Panc1 (cell line): ENCODE measurements around the gene NDRG3. TPM values are rescaled to one million over a fixed set of nuclear protein-coding genes. Genes with fewer than 3 reads are reported as not detected.

Experiments used
- ATAC-seq: fragments of 200-7000 bp; cut with Tn5 transposase; 2 replicates; pipeline ENCODE4 v1.9.1; 2020; ENCODE audit warnings: mild to moderate bottlenecking, moderate library complexity
- BruUV-seq: library from RNA; stranded (reverse); fragments of 400-500 nt; replicated peaks from 2 replicates; lab custom pipeline; 2021; lab: Mats Ljungman, UMichigan
- CTCF ChIA-PET: fragments of 300-600 bp; sonication (Branson Sonifier 250); formaldehyde crosslinking; loops from one replicate; lab custom pipeline; 2022; ENCODE audit warnings: antibody characterized with exemption; lab: Charles Lee
- POLR2A ChIA-PET: fragments of 300-600 bp; sonication (Branson Sonifier 250); formaldehyde crosslinking; loops from one replicate; lab custom pipeline; 2022; ENCODE audit warnings: antibody characterized with exemption; lab: Charles Lee
- DNase-seq: peaks from one replicate; pipeline ENCODE4 v3.0.0-alpha.2; 2010; ENCODE audit warnings: low read depth, low spot score
- H3K27ac ChIP-seq: 2 replicates; pipeline ENCODE4 v1.5.1; 2011; ENCODE audit warnings: mild to moderate bottlenecking, low read length, inconsistent platforms
- H3K27me3 ChIP-seq: fragments of 200-500 bp; sonication (Bioruptor generic); 2 replicates; pipeline ENCODE4 v1.6.0; 2014; ENCODE audit warnings: low read length, inconsistent platforms; ENCODE audit not compliant: control insufficient read depth, insufficient read depth
- H3K36me3 ChIP-seq: fragments of 200-500 bp; sonication (Bioruptor generic); 2 replicates; pipeline ENCODE4 v1.5.1; 2014; ENCODE audit warnings: inconsistent platforms, mild to moderate bottlenecking, low read length, moderate library complexity; ENCODE audit not compliant: control insufficient read depth, insufficient read depth
- H3K4me1 ChIP-seq: 2 replicates; pipeline ENCODE4 v1.5.1; 2011; ENCODE audit warnings: inconsistent platforms, mild to moderate bottlenecking, low read length, moderate library complexity; ENCODE audit not compliant: control insufficient read depth, insufficient read depth
- H3K4me3 ChIP-seq, 2 experiments: 2 replicates each; pipeline ENCODE4 v1.5.1; 2011 to 2012; ENCODE audit warnings: low read depth in 2 of 2, low read length in 2 of 2, mild to moderate bottlenecking in 2 of 2, inconsistent platforms in 1 of 2, moderate library complexity in 1 of 2
- H3K9me3 ChIP-seq: fragments of 200-500 bp; sonication (Bioruptor generic); 2 replicates; pipeline ENCODE4 v1.5.1; 2014; ENCODE audit warnings: low read depth, mild to moderate bottlenecking, inconsistent platforms, low read length, moderate library complexity; ENCODE audit not compliant: control insufficient read depth, insufficient read depth
- CTCF ChIP-seq: fragments of 450-650 bp; IDR thresholded peaks from 2 replicates; pipeline ENCODE4 v1.5.1; 2017; ENCODE audit warnings: mild to moderate bottlenecking
- POLR2AphosphoS5 ChIP-seq: IDR thresholded peaks from 2 replicates; pipeline ENCODE4 v1.6.1; 2012; ENCODE audit warnings: mild to moderate bottlenecking, low read depth, low read length, moderate library complexity
- REST ChIP-seq, 2 experiments: IDR thresholded peaks; 2 replicates each; pipeline ENCODE4 v1.6.1; 2011 to 2012; ENCODE audit warnings: low read depth in 2 of 2, control low read depth in 1 of 2, low read length in 1 of 2, mild to moderate bottlenecking in 1 of 2, moderate library complexity in 1 of 2; ENCODE audit not compliant: insufficient read depth in 1 of 2
- SIN3A ChIP-seq: IDR thresholded peaks from 2 replicates; pipeline ENCODE4 v1.6.1; 2012; ENCODE audit warnings: low read depth, mild to moderate bottlenecking, low read length, moderate library complexity, borderline replicate concordance; ENCODE audit not compliant: insufficient read depth
- TCF7L2 ChIP-seq: IDR thresholded peaks from 2 replicates; pipeline ENCODE4 v1.6.1; 2011; ENCODE audit warnings: mild to moderate bottlenecking, low read depth, low read length, inconsistent platforms
- in situ Hi-C: cut with HindIII; loops from 2 replicates; pipeline ENCODE4 v1.10.0; 2016; ENCODE audit warnings: low sequenced_read_pairs, low pct_unique_long_range_greater_than_20kb
- intact Hi-C: fragments of 100-400 bp; cut with micrococcal nuclease; formaldehyde crosslinking; loops from one replicate; pipeline ENCODE4 v1.10.0; 2022; ENCODE audit not compliant: unreplicated experiment
- total RNA-seq: library from RNA; stranded (reverse); gene quantifications from one replicate; pipeline ENCODE4 v1.2.1, GENCODE V29; 2021; ENCODE audit not compliant: unreplicated experiment

The NDRG3 gene
- total RNA-seq, 1 experiment from 2014 or later = 36.0 TPM

- TF ChIP-seq CTCF = no peak
- TF ChIP-seq REST (IDR thresholded peaks at IDR 0.05; ENCODE audit: insufficient read depth in 1 of 2, low read depth in 2 of 2, low read length in 1 of 2) = no peak
- no peak for TF ChIP-seq POLR2AphosphoS5
- no peak for TF ChIP-seq TCF7L2
- no peak for TF ChIP-seq SIN3A
- intact Hi-C loops = no loop called here
- DNase-seq (no peak), ATAC-seq (no peak)
- Histone ChIP-seq H3K4me1 (no peaks in the 10 kb centered on the region), H3K27me3 (no peaks in the 10 kb centered on the region), H3K9me3 (no peaks in the 10 kb centered on the region), H3K4me3 (no peak overlapping the region), H3K27ac (no peak overlapping the region), H3K36me3 (no peaks in the 10 kb centered on the region)
- BruUV-seq = no TSS peak
- POLR2A ChIA-PET = no interaction called here
- in situ Hi-C loops = no loop called here
- CTCF ChIA-PET = interaction anchor here (0.6 kb wide), 1 partner anchor 255 kb away, joined by 3 read pairs; no protein-coding TSS in a partner anchor
Observed at GRCh38 chr20:36654506-36654905, 91.4 kb downstream of the NDRG3 start.

- POLR2A ChIA-PET = no interaction called here
- no peaks in the 10 kb centered on the region for H3K27me3 ChIP-seq
Observed at GRCh38 chr20:36653456-36653855, 92.4 kb downstream of the NDRG3 start.

More at GRCh38 chr20:36653456-36653855, 92.4 kb downstream of the NDRG3 start:
- ATAC-seq (no peak), DNase-seq (no peak)
- in situ Hi-C loops (no loop called here), intact Hi-C loops (no loop called here)
- BruUV-seq = no TSS peak
- H3K36me3 ChIP-seq = no peaks in the 10 kb centered on the region
- no peaks in the 10 kb centered on the region for H3K9me3 ChIP-seq
- CTCF ChIA-PET = no interaction called here
- TF ChIP-seq TCF7L2 (no peak), REST (IDR thresholded peaks at IDR 0.05; ENCODE audit: insufficient read depth in 1 of 2, low read depth in 2 of 2, low read length in 1 of 2) (no peak)
- H3K27ac ChIP-seq = no peak overlapping the region
- H3K4me3 ChIP-seq = no peak overlapping the region
- no peaks in the 10 kb centered on the region for H3K4me1 ChIP-seq
